GM12865 (cell line): Measurements from ENCODE around the gene NSD2.

Source experiments
- DNase-seq: peaks from one replicate; pipeline ENCODE4 v3.0.0; 2010; ENCODE audit warnings: low read depth
- H3K4me3 ChIP-seq: 2 replicates; pipeline ENCODE4 v1.5.1; 2011; ENCODE audit warnings: mild to moderate bottlenecking, low read depth, low read length, control low read depth
- CTCF ChIP-seq: IDR thresholded peaks from 2 replicates; pipeline ENCODE4 v1.5.1; 2011; ENCODE audit warnings: low read length, control low read depth, low read depth, inconsistent platforms; ENCODE audit not compliant: insufficient read depth; ENCODE audit errors: missing control alignments

The NSD2 gene

DNA sequence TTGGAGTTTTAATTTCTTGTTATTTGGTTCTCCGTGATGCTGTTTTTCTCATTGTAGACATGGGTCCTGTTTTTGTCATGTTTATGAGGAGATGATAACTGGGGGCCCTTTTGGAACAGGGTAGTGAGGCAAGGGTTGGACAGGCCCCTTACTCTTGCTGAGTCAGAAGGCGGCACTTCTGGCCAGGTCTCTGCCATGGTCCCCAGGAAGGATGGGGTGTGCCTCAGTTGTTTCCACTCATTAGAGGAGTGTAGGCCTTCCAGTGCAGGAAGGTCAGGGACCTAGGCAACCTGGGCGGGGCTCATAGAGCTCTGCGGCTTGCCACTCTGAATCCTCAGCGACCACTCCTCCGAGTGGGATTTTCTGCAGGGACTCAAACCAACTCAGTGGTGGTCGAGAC lies 69.4 kb downstream of the NSD2 start:
- no peak for DNase-seq
- no peak overlapping the region for H3K4me3 ChIP-seq
- no peak for TF ChIP-seq CTCF

DNA sequence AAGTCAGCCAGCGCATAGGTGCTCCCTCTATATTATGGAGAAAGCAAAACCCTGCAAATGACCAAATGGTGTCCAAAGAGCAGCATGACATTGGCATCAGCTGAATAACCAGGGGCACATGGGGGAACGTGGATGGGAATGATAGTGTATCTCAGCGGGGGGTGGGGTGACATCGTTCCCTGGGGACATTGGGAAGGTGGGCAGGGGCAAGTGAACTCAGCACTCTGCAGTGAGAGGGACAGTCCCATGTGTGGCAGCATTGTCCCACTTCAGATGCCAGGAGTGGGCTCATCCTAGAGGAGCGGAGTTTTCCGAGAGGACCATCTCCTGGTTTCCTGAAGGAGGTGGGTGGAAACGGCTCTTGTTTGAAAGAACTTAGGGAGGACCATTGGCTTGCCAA lies 72.7 kb downstream of the NSD2 start:
- DNase-seq, result no peak
- no peak for TF ChIP-seq CTCF
- no peak overlapping the region for H3K4me3 ChIP-seq

DNA sequence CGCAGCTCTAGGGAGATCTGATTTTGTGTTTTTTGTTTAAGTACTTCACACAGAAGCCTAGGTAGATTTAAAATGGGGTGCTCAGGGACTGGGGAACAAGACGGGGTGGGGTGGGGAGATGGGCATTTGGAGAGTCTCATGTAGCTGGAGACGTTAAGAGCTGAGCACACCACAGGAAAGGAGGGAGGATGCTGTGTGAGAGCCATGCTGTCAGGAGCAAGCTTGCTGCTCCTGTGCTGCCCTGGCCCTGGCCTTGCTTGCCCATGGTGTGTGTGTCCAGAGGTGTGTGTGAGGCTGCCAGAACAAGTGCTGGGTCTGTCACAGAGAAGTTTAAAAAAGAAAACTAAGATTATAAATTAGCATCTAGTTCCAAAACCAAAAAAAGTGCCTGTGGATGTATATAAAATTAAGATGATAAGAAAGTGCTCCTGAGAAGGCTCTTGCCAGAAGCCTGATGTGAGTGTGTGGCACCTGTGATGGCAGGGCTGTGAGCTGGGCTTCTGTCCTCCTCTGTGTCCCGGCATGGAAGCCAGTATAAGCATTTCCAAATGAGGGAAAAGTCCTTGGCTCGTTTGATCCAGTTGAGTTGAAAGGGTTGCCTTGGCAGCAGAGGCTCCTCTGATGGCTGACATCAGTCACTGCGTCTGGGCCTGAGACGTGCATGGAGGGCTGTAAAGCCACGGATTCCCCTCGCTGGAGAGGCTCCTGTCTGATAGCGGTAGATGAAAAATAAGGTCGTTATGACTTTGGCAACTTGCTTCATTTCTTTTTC lies 74.1 kb downstream of the NSD2 start:
- no peak overlapping the region for H3K4me3 ChIP-seq
- no peak for DNase-seq
- no peak for TF ChIP-seq CTCF

GRCh38 chr4:1945912-1946311 lies 74.7 kb downstream of the NSD2 start:
- no peak overlapping the region for H3K4me3 ChIP-seq
- no peak for DNase-seq
- no peak for TF ChIP-seq CTCF

DNA sequence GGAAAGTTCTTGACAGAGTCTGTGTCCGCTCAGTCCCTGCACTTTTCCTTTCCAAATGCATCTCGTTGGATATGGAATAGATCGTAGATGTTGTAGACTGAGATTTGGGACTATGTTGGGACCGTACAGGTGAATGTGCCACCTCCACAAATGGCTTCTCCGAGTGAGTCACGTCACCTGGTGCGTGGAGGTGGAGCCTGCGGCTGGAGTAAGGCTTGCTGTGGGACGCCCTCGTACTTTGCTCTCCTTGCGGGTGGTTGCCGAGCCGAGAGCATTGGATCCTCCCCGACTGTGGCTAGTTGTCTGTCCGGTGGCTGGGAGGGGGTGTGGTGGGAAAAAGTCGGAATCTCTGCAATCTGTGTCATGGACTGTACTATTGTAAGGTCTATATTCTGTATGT lies 77.0 kb downstream of the NSD2 start:
- no peak for TF ChIP-seq CTCF
- DNase-seq, result no peak
- no peak overlapping the region for H3K4me3 ChIP-seq

DNA sequence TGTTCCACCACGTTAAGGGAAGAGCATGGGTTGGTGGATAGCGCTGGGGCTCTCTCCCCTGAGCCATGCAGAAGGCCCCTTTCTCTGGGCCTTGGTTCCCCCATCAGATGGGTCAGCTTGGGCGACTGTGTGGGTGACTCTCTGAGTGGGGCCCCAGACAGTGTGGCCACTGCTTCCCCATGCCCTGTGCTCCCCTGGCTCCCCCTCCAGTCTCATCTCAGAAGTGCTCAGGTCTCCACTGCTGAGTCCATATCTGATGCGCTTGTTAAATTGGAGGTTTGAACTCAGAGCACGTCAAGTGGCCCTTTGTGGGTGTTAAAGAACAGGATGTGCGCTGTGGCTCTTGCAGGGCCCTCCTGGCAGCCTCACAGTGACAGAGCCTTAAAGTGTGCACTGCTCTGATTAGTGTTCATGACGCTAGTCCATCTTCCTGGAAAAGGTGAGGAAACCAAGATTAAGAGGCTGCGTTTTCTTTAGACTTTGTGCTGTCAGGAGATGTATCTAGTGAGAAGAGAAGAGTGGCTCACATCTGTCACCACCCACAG lies 77.8 kb downstream of the NSD2 start:
- DNase-seq, result no peak
- H3K4me3 ChIP-seq, result no peak overlapping the region
- TF ChIP-seq CTCF, result no peak

DNA sequence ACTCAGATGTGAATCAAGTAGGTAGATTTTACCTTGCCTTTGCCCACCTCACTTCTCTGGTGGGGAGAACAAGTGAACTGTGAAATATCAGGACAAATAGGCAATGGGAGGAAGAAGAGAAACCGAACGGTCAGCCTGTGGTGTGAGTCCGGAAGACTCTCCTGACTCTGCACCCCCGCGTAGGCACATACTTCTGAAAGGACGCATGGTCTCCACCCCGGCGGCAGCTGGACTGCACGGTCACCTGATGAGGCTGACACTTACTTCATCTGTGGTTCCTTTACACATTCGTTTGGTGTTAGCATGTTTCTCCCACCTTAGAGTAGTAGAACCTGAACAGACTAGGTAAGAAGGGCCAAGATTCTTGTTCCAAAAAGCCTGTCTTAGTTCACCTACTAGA lies 79.2 kb downstream of the NSD2 start:
- TF ChIP-seq CTCF, result no peak
- no peak overlapping the region for H3K4me3 ChIP-seq
- DNase-seq, result no peak
